ENCODE measurements around the gene WNT5A.

GRCh38 chr3:55466526-55466925 is 20.6 kb downstream of the WNT5A start:
- no peak for TF ChIP-seq CTCF (IDR thresholded peaks at IDR 0.05; ENCODE audit: low read depth, low read length, poor library complexity, severe bottlenecking)
- TF ChIP-seq EZH2phosphoT487 (IDR thresholded peaks at IDR 0.05; ENCODE audit: borderline replicate concordance, low read length), result no peak
